ENCODE data around the gene EPHA3.
"Not testable (repeated sequence)": the region's sequence is repeated elsewhere in the genome, so short reads cannot be mapped to it uniquely, and the experiment has no call there.

The EPHA3 gene

GRCh38 chr3:89280822-89281365 is 173.5 kb downstream of the EPHA3 start:
- DNase-seq (ENCODE audit: low spot score): no peak

- DNase-seq (ENCODE audit: low spot score): no peak
Observed at GRCh38 chr3:89287902-89288508, 180.6 kb downstream of the EPHA3 start.

DNA sequence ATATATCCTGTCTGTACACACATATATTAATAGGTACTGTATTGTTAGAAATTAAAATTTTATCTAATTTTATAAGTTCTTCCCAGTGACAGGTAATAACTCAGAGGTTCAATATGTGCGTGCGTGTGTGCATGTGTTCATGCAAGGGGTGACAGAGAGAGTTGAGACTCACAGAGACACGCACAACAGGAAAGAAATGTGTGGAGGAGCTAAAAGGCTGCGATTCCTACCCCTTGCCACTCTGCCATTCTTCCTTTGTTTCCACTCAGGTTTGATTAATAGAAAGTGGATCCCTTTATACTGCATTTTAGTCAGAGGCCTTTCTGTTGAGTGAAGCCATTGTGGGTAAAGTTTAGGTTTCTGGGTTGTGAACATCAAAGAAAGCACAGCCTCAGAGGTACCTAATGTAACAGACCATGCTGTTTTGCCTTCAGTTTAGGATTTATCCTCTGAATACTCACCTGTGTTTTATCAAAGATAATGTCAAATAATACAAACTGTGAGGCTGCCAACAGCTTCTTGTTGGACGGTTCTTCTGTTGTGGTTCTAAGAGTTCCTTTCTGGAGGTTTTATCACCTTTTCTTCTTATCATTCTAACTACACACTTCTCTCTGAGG is 182.3 kb downstream of the EPHA3 start:
- no peak for DNase-seq (ENCODE audit: low spot score)

DNA sequence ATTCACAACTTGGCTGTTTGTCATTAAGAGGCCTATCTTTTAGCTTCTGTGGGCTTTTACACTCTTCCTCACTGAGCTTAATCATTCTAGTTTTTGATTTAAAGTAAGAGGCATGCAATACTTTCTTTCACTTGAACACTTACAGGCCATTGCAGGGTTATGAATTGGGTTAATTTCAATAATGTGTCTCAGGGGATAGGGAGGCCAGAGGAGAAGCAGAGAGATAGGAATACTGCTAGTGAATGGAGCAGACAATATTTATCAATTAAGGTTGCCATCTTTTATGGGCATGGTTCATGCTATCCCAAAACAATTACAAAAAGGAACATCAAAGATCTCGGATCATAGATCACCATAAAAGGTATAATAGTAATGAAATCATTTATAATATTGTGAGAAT is 189.8 kb downstream of the EPHA3 start:
- DNase-seq (ENCODE audit: low spot score): no peak

- no peak for DNase-seq (ENCODE audit: low spot score)
Observed at GRCh38 chr3:89300526-89300925, 193.1 kb downstream of the EPHA3 start.

- no peak for DNase-seq (ENCODE audit: low spot score)
Observed at GRCh38 chr3:89300981-89301380, 193.6 kb downstream of the EPHA3 start.

GRCh38 chr3:89303701-89304100 is 196.3 kb downstream of the EPHA3 start:
- DNase-seq (ENCODE audit: low spot score): no peak

DNA sequence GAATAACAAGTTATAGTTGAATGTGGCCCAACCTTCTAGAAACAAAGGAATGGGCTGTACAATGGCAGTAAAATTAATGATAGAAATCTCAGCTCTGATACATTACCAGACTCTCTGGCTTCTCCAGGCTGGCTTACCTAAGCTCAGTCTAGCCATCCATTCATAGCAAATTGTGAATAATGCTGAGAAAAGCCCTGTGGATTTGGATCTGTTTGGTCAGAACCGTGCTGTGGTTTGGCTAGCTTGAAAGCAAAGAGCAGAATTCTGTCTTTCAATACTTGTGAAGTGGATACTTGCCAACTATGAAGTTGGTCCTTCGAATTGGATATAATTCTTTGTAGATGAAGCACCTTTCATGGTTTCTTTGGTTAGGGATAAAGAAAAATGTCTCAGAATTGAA is 199.1 kb downstream of the EPHA3 start:
- no peak for DNase-seq (ENCODE audit: low spot score)

GRCh38 chr3:89311581-89311980 is 204.2 kb downstream of the EPHA3 start:
- DNase-seq (ENCODE audit: low spot score): no peak

- DNase-seq (ENCODE audit: low spot score): no peak
Observed at GRCh38 chr3:89312141-89312540, 204.7 kb downstream of the EPHA3 start.

DNA sequence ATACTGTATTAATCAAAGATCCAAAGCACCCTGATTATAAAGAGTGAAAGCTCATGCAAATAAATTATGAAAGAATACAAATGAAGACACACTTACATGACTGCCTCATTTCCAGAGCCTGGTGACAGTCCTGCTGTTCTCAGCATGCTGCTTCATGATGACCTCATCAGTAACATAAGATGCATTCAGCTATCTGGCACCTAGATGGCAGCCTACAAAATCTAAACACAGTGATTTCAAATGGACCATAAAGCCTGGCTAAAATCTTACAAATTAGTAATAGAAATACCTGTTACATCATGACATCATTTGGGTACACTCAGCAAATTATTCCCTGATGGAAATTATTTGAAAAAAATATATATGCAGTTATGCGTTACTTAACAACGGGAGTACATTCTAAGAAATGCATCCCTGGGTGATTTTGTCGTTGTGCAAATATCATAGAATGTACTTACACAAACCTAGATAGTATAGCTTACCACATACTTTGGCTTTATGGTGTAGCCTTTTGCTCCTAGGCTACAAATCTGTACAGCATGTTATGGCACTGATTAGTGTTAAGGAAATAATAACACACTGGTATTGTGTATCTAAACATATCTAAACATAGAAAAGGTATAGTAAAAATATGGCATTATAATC is 207.2 kb downstream of the EPHA3 start:
- DNase-seq (ENCODE audit: low spot score): no peak

GRCh38 chr3:89315750-89316470 is 208.5 kb downstream of the EPHA3 start:
- DNase-seq (ENCODE audit: low spot score): no peak

- no peak for DNase-seq (ENCODE audit: low spot score)
Observed at GRCh38 chr3:89320186-89320585, 212.8 kb downstream of the EPHA3 start.

DNA sequence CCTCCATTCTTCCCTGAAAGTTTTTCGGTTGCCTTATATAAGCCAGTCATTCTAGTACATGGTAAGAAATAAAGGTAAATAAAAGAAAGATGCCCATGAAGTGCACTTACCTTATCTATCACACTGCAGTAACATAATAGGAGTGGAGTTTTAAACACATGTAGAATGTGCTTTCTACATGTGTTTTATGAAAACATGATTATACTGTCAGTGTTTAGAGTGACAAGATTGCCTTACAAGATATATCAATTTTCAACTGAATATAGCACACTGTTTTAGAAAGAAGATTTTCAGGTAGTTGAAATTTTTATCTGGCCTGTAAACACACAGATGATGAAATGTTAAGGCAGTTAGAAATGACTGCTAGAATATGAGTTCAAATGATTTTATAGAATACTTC is 219.6 kb downstream of the EPHA3 start:
- no peak for DNase-seq (ENCODE audit: low spot score)

DNA sequence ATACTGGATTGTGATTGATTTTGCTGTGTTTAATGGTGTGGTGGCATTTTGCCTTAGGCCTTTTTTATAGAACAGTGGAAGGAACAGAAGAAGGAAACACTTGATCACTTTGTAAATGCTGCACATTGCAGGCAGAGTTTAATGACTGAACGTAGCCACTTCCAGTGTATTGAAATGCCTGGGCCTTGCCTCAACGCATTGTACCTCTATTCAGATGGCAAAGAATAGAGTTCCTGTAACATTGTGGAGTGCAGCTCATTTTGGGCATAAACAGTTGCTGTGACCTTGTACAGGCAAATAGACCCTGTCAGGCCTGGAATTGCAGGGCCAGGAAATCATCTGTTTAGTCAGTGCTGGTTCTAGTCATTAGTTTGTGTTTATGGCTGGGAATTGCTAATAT is 225.0 kb downstream of the EPHA3 start:
- no peak for DNase-seq (ENCODE audit: low spot score)

DNA sequence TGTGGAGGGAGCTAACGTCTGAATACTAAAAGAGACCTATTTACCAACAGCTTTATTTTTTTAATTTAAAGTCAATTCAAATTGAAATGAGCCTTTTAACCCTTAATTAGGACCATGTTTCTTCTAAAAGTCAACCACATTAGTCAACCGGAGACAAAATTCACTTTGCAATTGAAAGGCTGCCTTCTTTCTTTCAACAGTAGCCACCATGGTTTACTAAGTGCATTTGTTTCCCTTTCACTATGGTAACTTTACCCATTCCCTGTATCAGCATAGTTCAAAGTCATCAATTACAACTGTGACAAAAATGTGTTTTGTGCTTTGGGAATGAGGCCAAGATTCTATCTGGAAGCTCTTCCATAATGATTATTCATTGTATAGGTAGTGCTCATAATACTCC is 225.4 kb downstream of the EPHA3 start:
- DNase-seq (ENCODE audit: low spot score): no peak

DNA sequence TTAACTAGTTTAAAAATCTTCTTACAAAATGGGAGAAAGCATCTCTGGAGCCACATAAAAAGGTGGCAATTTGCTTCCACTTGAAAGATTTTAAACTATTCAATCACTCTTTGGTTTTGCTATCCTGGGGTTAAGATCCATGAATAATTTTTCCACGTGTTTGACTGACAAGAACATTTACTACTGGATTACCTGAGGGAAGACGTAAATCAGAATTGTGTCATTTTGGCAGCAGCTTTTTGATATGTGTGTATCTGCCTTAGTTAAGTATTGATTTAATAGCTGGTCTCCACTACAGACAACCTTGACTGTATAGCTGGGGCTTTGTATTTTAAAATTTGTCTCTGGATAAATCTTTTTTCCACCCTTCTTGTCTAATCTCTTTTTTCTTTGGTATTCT is 228.3 kb downstream of the EPHA3 start:
- DNase-seq (ENCODE audit: low spot score): no peak

DNA sequence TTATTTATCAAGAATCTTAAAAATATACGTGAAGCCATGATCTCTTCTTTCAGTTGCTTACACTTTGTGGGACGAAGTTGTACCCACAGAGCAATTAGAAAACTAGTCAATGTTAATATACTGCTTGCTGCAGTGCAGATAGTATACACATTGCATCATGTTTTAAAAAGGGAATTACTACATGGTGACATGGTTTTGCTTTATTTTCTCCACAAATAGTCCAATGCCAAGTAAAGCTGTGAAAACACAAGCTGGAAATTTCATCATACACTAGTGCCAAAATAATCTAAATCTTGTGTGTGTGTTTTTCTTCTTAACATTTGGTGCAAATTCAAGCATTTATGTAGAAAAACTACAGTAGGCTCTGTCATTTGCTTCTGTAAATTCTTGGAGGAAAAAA is 233.0 kb downstream of the EPHA3 start:
- DNase-seq (ENCODE audit: low spot score): no peak

GRCh38 chr3:89344076-89344475 is 236.7 kb downstream of the EPHA3 start:
- no peak for DNase-seq (ENCODE audit: low spot score)

DNA sequence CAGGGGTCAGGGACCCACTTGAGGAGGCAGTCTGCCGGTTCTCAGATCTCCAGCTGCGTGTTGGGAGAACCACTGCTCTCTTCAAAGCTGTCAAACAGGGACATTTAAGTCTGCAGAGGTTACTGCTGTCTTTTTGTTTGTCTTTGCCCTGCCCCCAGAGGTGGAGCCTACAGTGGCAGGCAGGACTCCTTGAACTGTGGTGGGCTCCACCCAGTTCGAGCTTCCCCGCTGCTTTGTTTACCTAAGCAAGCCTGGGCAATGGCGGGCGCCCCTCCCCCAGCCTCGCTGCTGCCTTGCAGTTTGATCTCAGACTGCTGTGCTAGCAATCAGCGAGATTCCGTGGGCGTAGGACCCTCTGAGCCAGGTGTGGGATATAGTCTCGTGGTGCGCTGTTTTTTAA is 243.5 kb downstream of the EPHA3 start:
- not testable (repeated sequence) for DNase-seq (ENCODE audit: low spot score)

GRCh38 chr3:89353465-89353864 is 246.0 kb downstream of the EPHA3 start:
- DNase-seq (ENCODE audit: low spot score): no peak

DNA sequence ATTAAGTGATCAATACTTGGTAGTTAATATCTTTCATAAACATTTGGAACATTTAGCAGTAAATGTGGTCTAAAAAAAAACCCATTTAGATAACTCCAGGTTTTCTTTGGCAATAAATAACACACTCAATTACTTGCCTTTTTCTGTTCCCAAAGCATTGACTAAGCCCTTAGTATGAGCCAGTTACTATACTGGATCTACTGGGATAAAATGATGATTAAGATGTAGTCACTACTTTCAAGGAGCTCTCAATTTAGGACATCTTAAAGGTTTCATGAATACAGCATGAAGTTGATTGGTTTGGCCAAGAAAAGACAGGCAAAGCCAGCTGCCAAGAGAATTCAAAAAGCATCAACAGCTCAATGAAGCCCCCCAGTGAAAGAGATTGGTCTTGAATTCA is 250.9 kb downstream of the EPHA3 start:
- DNase-seq (ENCODE audit: low spot score): no peak

DNA sequence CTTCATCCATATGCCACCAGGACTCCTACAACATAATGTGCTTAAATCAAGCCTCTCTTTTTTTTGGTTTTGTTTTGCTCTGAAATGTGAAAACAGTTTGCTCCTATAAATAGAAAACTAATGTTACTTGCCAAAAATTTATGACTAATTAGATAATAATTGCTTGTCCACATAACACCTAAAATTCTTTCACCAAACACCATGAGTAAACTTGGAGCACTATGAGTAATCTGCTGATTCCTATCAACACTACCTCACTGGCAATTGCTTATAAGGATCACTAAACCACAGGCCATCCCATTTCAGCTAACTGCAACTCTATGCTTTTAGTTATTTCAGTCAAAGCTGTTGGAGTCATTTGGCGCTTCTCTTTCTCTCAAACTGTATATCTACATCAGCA is 252.7 kb downstream of the EPHA3 start:
- DNase-seq (ENCODE audit: low spot score): no peak

All from HuH-7.5 (cell line).